Liver (tissue), 3 donors: ENCODE data around the gene PPP1R10.

ENCODE experiments used
- CTCF ChIP-seq: fragments of 150-350 bp; IDR thresholded peaks from 2 replicates; pipeline ENCODE4 v1.5.1; 2017; ENCODE audit warnings: improper control_type of control experiment, low read depth, low read length; ENCODE audit not compliant: missing input control
- NR2F2 ChIP-seq: IDR thresholded peaks from 2 replicates; pipeline ENCODE4 v1.6.1; 2016; ENCODE audit warnings: antibody characterized with exemption
- RAD21 ChIP-seq, 2 donors: IDR thresholded peaks; 2 replicates each; pipeline ENCODE4 v1.6.1; 2016; ENCODE audit warnings: antibody characterized with exemption in 2 of 2, mild to moderate bottlenecking in 2 of 2
- REST ChIP-seq: IDR thresholded peaks from 2 replicates; pipeline ENCODE4 v1.6.1; 2016; ENCODE audit warnings: antibody characterized with exemption, mild to moderate bottlenecking
- TF ChIP-seq, protein P1 (sequence below): IDR thresholded peaks from 2 replicates; pipeline ENCODE4 v1.6.1; 2016; ENCODE audit warnings: antibody characterized with exemption
- donor health status: healthy.
- donor health status: healthy.

- no peak for TF ChIP-seq RAD21 (IDR thresholded peaks at IDR 0.05)
- no peak for TF ChIP-seq CTCF
- TF ChIP-seq, protein P1, sequence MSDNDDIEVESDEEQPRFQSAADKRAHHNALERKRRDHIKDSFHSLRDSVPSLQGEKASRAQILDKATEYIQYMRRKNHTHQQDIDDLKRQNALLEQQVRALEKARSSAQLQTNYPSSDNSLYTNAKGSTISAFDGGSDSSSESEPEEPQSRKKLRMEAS = peak; percentile 34
- peak; percentile 39 for TF ChIP-seq REST
- peak; percentile 29 for TF ChIP-seq NR2F2
Observed at GRCh38 chr6:30571075-30571761, 45.8 kb downstream of the PPP1R10 start, which contains the start of gene ABCF1.
